ENCODE measurements around the gene DHRS3.

DNA sequence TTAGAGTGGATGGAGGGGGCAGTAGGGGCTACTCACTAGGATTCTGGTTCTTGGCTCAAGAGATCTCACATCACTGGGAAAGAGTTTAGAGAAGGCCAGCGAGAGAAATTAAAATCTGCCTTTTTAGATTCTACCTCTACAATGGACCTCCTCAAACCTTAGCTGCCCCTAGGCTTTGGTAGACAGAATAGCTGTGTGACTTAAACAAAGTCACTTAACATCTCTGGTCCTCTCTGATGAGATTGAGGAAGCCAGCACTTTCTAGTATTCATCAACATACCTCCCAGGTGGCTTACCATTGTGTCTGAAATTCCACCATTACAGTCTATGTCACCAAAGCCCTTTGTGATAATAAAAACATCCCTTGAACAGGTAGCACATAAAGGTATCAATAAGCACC is 44.5 kb upstream of the DHRS3 start:
- TF ChIP-seq, protein P1, sequence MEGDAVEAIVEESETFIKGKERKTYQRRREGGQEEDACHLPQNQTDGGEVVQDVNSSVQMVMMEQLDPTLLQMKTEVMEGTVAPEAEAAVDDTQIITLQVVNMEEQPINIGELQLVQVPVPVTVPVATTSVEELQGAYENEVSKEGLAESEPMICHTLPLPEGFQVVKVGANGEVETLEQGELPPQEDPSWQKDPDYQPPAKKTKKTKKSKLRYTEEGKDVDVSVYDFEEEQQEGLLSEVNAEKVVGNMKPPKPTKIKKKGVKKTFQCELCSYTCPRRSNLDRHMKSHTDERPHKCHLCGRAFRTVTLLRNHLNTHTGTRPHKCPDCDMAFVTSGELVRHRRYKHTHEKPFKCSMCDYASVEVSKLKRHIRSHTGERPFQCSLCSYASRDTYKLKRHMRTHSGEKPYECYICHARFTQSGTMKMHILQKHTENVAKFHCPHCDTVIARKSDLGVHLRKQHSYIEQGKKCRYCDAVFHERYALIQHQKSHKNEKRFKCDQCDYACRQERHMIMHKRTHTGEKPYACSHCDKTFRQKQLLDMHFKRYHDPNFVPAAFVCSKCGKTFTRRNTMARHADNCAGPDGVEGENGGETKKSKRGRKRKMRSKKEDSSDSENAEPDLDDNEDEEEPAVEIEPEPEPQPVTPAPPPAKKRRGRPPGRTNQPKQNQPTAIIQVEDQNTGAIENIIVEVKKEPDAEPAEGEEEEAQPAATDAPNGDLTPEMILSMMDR (IDR thresholded peaks at IDR 0.05) = no peak
- TF ChIP-seq POLR2A (IDR thresholded peaks at IDR 0.05) (no peak), POLR2AphosphoS5 (IDR thresholded peaks at IDR 0.05) (no peak)

All from gastroesophageal sphincter (tissue), 3 donors.